HEK293 (cell line): ENCODE results near the gene SMC1B.

ENCODE experiments used
- MYNN ChIP-seq: fragments of 450-650 bp; formaldehyde crosslinking; IDR thresholded peaks from 2 replicates; pipeline ENCODE4 v1.5.1; 2016; ENCODE audit warnings: missing biosample characterization, missing genetic modification characterization, borderline replicate concordance
- PBX3 ChIP-seq: sonication (generic); formaldehyde crosslinking; IDR thresholded peaks from 2 replicates; pipeline ENCODE4 v1.8.1; 2022; ENCODE audit warnings: mild to moderate bottlenecking, moderate library complexity, missing genetic modification reagents
- SETDB1 ChIP-seq: IDR thresholded peaks from one replicate; pipeline ENCODE4 v1.6.1; 2017; ENCODE audit warnings: mild to moderate bottlenecking, low read length, moderate library complexity, mixed read lengths; ENCODE audit not compliant: insufficient read length
- TCF7L2 ChIP-seq: IDR thresholded peaks from 2 replicates; pipeline ENCODE4 v1.6.1; 2011; ENCODE audit warnings: low read depth, mild to moderate bottlenecking, inconsistent platforms, low read length, moderate library complexity, borderline replicate concordance
- ZFP69B ChIP-seq: fragments of 450-650 bp; formaldehyde crosslinking; IDR thresholded peaks from 2 replicates; pipeline ENCODE4 v1.5.1; 2016; ENCODE audit warnings: missing biosample characterization, missing genetic modification characterization
- ZNF544 ChIP-seq: fragments of 450-650 bp; formaldehyde crosslinking; IDR thresholded peaks from 2 replicates; pipeline ENCODE4 v1.5.0; 2017; ENCODE audit warnings: missing biosample characterization, missing genetic modification characterization

GRCh38 chr22:45399712-45400445, 13.5 kb downstream of the SMC1B start:
- TF ChIP-seq SETDB1, result no peak
- TF ChIP-seq TCF7L2, result no peak
- TF ChIP-seq MYNN, result no peak
- no peak for TF ChIP-seq ZNF544 (tag by site-specific recombination)
- TF ChIP-seq ZFP69B (tag by site-specific recombination), result no peak
- TF ChIP-seq PBX3 (CRISPR knock-in tag), result no peak
